GM15510 (cell line): ENCODE data around the gene AKAP17A.

ENCODE experiments used
- POLR2A ChIP-seq: IDR thresholded peaks from 3 replicates; pipeline ENCODE4 v1.6.1; 2011; ENCODE audit warnings: borderline replicate concordance; ENCODE audit not compliant: insufficient read length; ENCODE audit errors: extremely low read depth

AKAP17A gene

GRCh38 chrX:1598021-1598875 lies 6.8 kb downstream of the AKAP17A start:
- TF ChIP-seq POLR2A: no peak

GRCh38 chrX:1598876-1599790 lies 7.7 kb downstream of the AKAP17A start:
- TF ChIP-seq POLR2A: no peak

GRCh38 chrX:1599791-1600405 lies 8.5 kb downstream of the AKAP17A start:
- no peak for TF ChIP-seq POLR2A

- no peak for TF ChIP-seq POLR2A
Observed at GRCh38 chrX:1600406-1601050, 9.1 kb downstream of the AKAP17A start.

- TF ChIP-seq POLR2A: no peak
Observed at GRCh38 chrX:1601051-1601767, 9.8 kb downstream of the AKAP17A start.

GRCh38 chrX:1601768-1602085 lies 10.3 kb downstream of the AKAP17A start:
- TF ChIP-seq POLR2A: no peak

GRCh38 chrX:1602299-1602698 lies 10.9 kb downstream of the AKAP17A start:
- TF ChIP-seq POLR2A: no peak

- TF ChIP-seq POLR2A: no peak
Observed at GRCh38 chrX:1606496-1606895, 15.1 kb downstream of the AKAP17A start.

GRCh38 chrX:1609311-1609710 lies 17.9 kb downstream of the AKAP17A start:
- TF ChIP-seq POLR2A: no peak

- no peak for TF ChIP-seq POLR2A
Observed at GRCh38 chrX:1609762-1610161, 18.4 kb downstream of the AKAP17A start.

GRCh38 chrX:1610166-1610565 lies 18.8 kb downstream of the AKAP17A start:
- TF ChIP-seq POLR2A: no peak

GRCh38 chrX:1610736-1611135 lies 19.3 kb downstream of the AKAP17A start:
- no peak for TF ChIP-seq POLR2A

- TF ChIP-seq POLR2A: no peak
Observed at GRCh38 chrX:1612641-1613286, 21.4 kb downstream of the AKAP17A start.

GRCh38 chrX:1614927-1615326 lies 23.5 kb downstream of the AKAP17A start, which contains the start of gene ASMT:
ASMT (plus strand) TSS chrX:1615059; CDS start chrX:1615200, 141 bp downstream.
- TF ChIP-seq POLR2A: no peak
